Transverse colon (tissue), 4 donors: Measurements from ENCODE around the gene SHPK. TPM values are rescaled to one million over a fixed set of nuclear protein-coding genes. Genes with fewer than 3 reads are reported as not detected.

Source experiments
- DNase-seq: peaks from one replicate; pipeline ENCODE4 v3.0.0-alpha.2; 2019
- H3K27ac ChIP-seq, 4 donors: fragments of 200-600 bp; sonication (generic); 2 replicates each; pipeline ENCODE4 v1.5.1; 2016 to 2018; ENCODE audit warnings: inconsistent platforms in 4 of 4
- H3K27me3 ChIP-seq: fragments of 200-600 bp; sonication (generic); 2 replicates; pipeline ENCODE4 v1.5.1; 2017; ENCODE audit warnings: inconsistent platforms
- H3K36me3 ChIP-seq, 4 donors: fragments of 200-600 bp; sonication (generic); 2 replicates each; pipeline ENCODE4 v1.5.1; 2017 to 2019; ENCODE audit warnings: inconsistent platforms in 4 of 4
- H3K4me1 ChIP-seq, 4 donors: fragments of 200-600 bp; sonication (generic); 2 replicates each; pipeline ENCODE4 v1.5.1; 2017 to 2020; ENCODE audit warnings: inconsistent platforms in 4 of 4
- H3K4me3 ChIP-seq, 4 donors: fragments of 200-600 bp; sonication (generic); 1 replicate in 1 of 4; 2 replicates in 3 of 4; pipeline versions ENCODE4 v1.5.1 to v1.6.1; 2017 to 2019; ENCODE audit warnings: inconsistent platforms in 4 of 4
- H3K9me3 ChIP-seq, 2 donors: fragments of 200-600 bp; sonication (generic); 2 replicates each; pipeline ENCODE4 v1.5.1; 2017 to 2019; ENCODE audit warnings: inconsistent platforms in 2 of 2
- CTCF ChIP-seq, 5 experiments: fragments of 200-600 bp in 3 of 5; fragments of 450-650 bp in 2 of 5; sonication (generic) in 3 of 5; IDR thresholded peaks; 1 replicate in 2 of 5; 2 replicates in 3 of 5; pipeline ENCODE4 v1.5.1; 2016 to 2017; ENCODE audit warnings: antibody characterized with exemption in 5 of 5, inconsistent platforms in 3 of 5, mild to moderate bottlenecking in 2 of 5, moderate library complexity in 1 of 5
- EP300 ChIP-seq: sonication (generic); formaldehyde crosslinking; IDR thresholded peaks from one replicate; pipeline ENCODE4 v1.6.1; 2017; ENCODE audit warnings: antibody characterized with exemption, low read depth
- POLR2A ChIP-seq: fragments of 450-650 bp; IDR thresholded peaks from one replicate; pipeline ENCODE4 v1.6.1; 2016; ENCODE audit warnings: antibody characterized with exemption, mild to moderate bottlenecking, moderate library complexity
- POLR2AphosphoS5 ChIP-seq, 3 donors: sonication (generic); formaldehyde crosslinking; IDR thresholded peaks; one replicate each; pipeline ENCODE4 v1.6.1; 2016; ENCODE audit warnings: antibody characterized with exemption in 3 of 3
- WGBS, 2 donors: methylation state at CpG; one replicate each; pipeline ENCODE4 v1.1.5; 2018; ENCODE audit warnings: low coverage in 1 of 2; 5-methylcytosine and 5-hydroxymethylcytosine counted together
- in situ Hi-C, 4 donors: fragments of 200-750 bp; cut with MboI; loops; one replicate each; pipeline versions ENCODE4 v1.15.0 to v1.15.1; 2017; ENCODE audit warnings: low sequenced_read_pairs in 3 of 4, low pct_ligation_motif_present in 1 of 4, low pct_unique_long_range_greater_than_20kb in 1 of 4
- intact Hi-C: fragments of 100-400 bp; cut with DNase I; formaldehyde crosslinking; loops from one replicate; pipeline ENCODE4 v1.15.1; 2023; ENCODE audit warnings: low total_unique reads
- total RNA-seq, 4 donors: library from RNA; depleted of rRNA; stranded (reverse); fragments of >200 nt; gene quantifications; one replicate each; pipeline ENCODE4 v1.1.0, GENCODE V29; 2016

Gene SHPK
- total RNA-seq, 4 donors from 2014 or later, result 9.0 to 50.9 (median 24.2) TPM

GRCh38 chr17:3639981-3640596 lies 4.0 kb upstream of the SHPK start:
- H3K27ac ChIP-seq, result no peak overlapping the region
- H3K36me3 ChIP-seq, result no peaks in the 10 kb centered on the region
- H3K4me1 ChIP-seq, result peaks cover 7 to 15% (median 12%) of the 10 kb centered on the region in 4 donors
- intact Hi-C loops (no loop called here), in situ Hi-C loops (loop anchor here in 3 of 4 donors (25.0 kb wide), 1 partner anchor 603 kb away; no protein-coding TSS in a partner anchor)
- no peaks in the 10 kb centered on the region for H3K27me3 ChIP-seq
- H3K9me3 ChIP-seq, result no peaks in the 10 kb centered on the region
- WGBS, 2 donors, result 66 to 75% methylated on average over 4 to 7 of the region's 7 CpGs
- no peak overlapping the region for H3K4me3 ChIP-seq
- TF ChIP-seq CTCF (IDR thresholded peaks at IDR 0.05), result no peak
- no peak for DNase-seq

- intact Hi-C loops, result no loop called here
- Histone ChIP-seq H3K36me3 (no peaks in the 10 kb centered on the region), H3K4me1 (peaks cover 7 to 25% (median 15%) of the 10 kb centered on the region in 4 donors), H3K27ac (peak overlapping the region; percentile 94 to 96 (median 96)), H3K27me3 (no peaks in the 10 kb centered on the region), H3K4me3 (peak overlapping the region; percentile 81 to 87 (median 84)), H3K9me3 (no peaks in the 10 kb centered on the region)
- no peak for DNase-seq
- 4 to 10% methylated on average over 2 to 10 of the region's 31 CpGs for WGBS, 2 donors
- in situ Hi-C loops, result loop anchor here in 3 of 4 donors (25.0 kb wide), 1 partner anchor 600 kb away; no protein-coding TSS in a partner anchor
- TF ChIP-seq CTCF (IDR thresholded peaks at IDR 0.05) (no peak), POLR2A (no peak), POLR2AphosphoS5 (IDR thresholded peaks at IDR 0.05) (no peak), EP300 (no peak)
Observed at GRCh38 chr17:3636908-3637373, 891 bp upstream of the SHPK start.

- TF ChIP-seq POLR2AphosphoS5 (IDR thresholded peaks at IDR 0.05) (peak in 2 of 3 donors; percentile 8 to 19), EP300 (no peak), CTCF (IDR thresholded peaks at IDR 0.05) (peak in 1 of 5 experiments; percentile 11), POLR2A (no peak)
- WGBS, 2 donors, result 12% methylated on average over 38 of the region's 38 CpGs; no CpG with 5 or more reads in 1 of the 2 donors
- intact Hi-C loops (no loop called here), in situ Hi-C loops (loop anchor here in 3 of 4 donors (25.0 kb wide), 1 partner anchor 598 kb away; no protein-coding TSS in a partner anchor)
- Histone ChIP-seq H3K27me3 (no peaks in the 10 kb centered on the region), H3K9me3 (no peaks in the 10 kb centered on the region), H3K4me1 (peaks cover 7 to 25% (median 15%) of the 10 kb centered on the region in 4 donors), H3K36me3 (no peaks in the 10 kb centered on the region), H3K27ac (peak overlapping the region; percentile 94 to 96 (median 96)), H3K4me3 (peak overlapping the region; percentile 81 to 87 (median 84))
- peak; percentile 61 for DNase-seq
Observed at GRCh38 chr17:3635474-3636153, 436 bp downstream of the SHPK start.

GRCh38 chr17:3632287-3632686 lies 3.8 kb downstream of the SHPK start:
- intact Hi-C loops (no loop called here), in situ Hi-C loops (loop anchor here in 3 of 4 donors (25.0 kb wide), 1 partner anchor 595 kb away; no protein-coding TSS in a partner anchor)
- H3K9me3 ChIP-seq, result no peaks in the 10 kb centered on the region
- TF ChIP-seq EP300 (no peak), POLR2AphosphoS5 (IDR thresholded peaks at IDR 0.05) (no peak), CTCF (IDR thresholded peaks at IDR 0.05) (no peak), POLR2A (no peak)
- H3K36me3 ChIP-seq, result peaks cover 0 to 17% (median 0%) of the 10 kb centered on the region in 4 donors
- H3K4me3 ChIP-seq, result no peak overlapping the region
- H3K27me3 ChIP-seq, result no peaks in the 10 kb centered on the region
- no peak overlapping the region for H3K27ac ChIP-seq
- H3K4me1 ChIP-seq, result peaks cover 3 to 18% (median 10%) of the 10 kb centered on the region in 4 donors
- DNase-seq, result no peak
- 95 to 100% methylated on average over 1 to 7 of the region's 7 CpGs for WGBS, 2 donors
